NCI-H345 (cell line): ENCODE results near the gene SLC26A5.
A peak's percentile ranks its signal among the peaks of the same experiment; 100 is the strongest.
"Not testable (repeated sequence)": the region's sequence is repeated elsewhere in the genome, so short reads cannot be mapped to it uniquely, and the experiment has no call there.

Experiments
- DNase-seq: peaks from one replicate; lab custom pipeline; 2025; lab: John Stamatoyannopoulos, UW

Gene SLC26A5, protein sequence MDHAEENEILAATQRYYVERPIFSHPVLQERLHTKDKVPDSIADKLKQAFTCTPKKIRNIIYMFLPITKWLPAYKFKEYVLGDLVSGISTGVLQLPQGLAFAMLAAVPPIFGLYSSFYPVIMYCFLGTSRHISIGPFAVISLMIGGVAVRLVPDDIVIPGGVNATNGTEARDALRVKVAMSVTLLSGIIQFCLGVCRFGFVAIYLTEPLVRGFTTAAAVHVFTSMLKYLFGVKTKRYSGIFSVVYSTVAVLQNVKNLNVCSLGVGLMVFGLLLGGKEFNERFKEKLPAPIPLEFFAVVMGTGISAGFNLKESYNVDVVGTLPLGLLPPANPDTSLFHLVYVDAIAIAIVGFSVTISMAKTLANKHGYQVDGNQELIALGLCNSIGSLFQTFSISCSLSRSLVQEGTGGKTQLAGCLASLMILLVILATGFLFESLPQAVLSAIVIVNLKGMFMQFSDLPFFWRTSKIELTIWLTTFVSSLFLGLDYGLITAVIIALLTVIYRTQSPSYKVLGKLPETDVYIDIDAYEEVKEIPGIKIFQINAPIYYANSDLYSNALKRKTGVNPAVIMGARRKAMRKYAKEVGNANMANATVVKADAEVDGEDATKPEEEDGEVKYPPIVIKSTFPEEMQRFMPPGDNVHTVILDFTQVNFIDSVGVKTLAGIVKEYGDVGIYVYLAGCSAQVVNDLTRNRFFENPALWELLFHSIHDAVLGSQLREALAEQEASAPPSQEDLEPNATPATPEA

DNA sequence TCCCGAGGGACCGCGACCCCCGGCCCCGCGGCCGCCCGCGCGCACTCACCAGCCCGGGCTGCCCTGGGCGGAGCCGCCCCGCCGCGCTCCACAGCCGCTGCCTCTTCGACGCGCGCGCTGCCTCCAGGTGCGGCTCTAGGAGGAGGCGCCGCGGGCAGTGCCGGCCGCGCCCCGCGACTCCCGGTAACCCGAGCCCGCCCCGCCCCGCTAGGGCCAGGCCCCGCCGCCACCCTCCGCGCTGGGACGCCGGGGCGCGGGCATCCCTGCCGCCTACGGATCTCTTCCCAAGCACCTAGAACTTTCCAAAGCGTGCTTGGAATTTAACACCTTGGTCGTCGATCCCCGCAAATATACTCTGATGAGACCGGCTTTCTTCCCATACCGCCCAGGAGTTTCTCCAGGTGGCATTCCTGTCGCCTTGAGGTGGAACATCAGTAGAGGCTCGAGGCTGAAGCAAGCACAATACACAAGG lies at the start of gene SLC26A5:
SLC26A5 (minus strand) TSS at position 159 of the 472 bp plus-strand sequence. CDS start 24,693 bp downstream, outside the sequence.
- peak; percentile 73 for DNase-seq

DNA sequence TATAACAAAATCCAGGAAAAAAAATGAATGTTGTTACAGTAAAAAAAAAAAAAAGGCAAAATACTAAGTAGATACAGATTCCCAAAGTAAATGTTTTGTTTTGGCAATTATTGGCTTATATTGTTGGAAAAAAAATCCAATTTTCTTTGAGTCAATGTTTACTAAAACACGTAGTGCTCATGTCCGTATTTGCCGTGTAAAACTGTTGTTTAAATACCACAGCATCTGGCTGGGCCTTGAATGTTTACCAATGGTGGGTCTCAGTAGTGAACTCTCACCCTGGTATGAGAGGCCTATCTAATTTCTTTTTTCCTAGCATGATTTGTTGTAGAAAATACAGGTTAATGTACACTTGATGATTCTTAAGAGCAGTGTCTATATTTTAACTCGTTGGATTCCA lies 41.4 kb upstream of the SLC26A5 start:
- DNase-seq, result no peak

DNA sequence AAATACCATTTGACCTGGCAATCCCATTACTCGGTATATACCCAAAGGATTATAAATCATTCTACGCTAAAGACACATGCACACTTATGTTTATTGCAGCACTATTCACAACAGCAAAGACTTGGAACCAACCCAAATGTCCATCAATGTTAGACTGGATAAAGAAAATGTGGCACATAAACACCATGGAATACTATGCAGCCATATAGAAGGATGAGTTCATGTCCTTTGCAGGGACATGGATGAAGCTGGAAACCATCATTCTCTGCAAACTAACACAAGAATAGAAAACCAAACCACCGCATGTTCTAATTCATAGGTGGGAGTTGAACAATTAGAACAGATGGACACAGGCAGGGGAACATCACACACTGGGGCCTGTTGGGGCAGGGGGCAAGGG lies 40.9 kb upstream of the SLC26A5 start:
- DNase-seq, result not testable (repeated sequence)

DNA sequence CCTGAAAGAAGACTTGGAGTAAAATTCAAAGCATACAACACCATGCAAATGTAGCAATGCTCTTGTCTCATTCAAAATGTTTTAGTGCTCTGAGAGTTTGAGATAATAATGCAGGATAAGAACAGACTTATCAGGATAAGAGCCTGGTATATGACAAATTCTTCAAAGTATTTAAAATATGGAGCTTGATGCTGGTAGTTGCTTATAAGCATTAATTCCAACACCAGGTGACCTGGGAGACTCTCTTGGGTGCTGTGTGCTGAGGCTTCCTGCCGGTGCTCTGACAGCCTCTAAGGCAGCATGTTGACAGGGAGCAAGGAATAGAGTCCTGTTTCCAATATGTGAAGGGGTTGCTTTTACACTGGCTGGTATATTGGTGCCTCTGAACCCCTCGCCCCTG lies 34.8 kb upstream of the SLC26A5 start:
- no peak for DNase-seq

DNA sequence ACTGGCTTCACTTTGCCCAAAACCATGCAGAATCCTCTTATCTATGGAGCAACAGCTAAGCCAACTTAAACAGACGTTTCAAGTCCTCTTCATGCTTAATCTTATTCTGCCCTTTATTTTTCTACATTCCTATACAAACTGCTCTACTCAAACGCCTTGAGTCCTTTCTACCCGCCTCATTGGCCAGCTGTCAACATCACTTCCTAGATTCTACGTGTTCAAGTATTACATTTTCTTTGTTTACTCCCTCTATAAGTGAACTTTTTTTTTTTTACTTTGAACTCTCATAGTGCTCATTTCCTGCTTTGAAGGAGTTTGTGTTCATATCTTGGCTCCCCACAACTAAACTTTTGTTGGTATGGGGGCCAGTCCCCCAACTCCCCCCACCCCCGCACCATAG lies 28.9 kb upstream of the SLC26A5 start:
- DNase-seq, result no peak

DNA sequence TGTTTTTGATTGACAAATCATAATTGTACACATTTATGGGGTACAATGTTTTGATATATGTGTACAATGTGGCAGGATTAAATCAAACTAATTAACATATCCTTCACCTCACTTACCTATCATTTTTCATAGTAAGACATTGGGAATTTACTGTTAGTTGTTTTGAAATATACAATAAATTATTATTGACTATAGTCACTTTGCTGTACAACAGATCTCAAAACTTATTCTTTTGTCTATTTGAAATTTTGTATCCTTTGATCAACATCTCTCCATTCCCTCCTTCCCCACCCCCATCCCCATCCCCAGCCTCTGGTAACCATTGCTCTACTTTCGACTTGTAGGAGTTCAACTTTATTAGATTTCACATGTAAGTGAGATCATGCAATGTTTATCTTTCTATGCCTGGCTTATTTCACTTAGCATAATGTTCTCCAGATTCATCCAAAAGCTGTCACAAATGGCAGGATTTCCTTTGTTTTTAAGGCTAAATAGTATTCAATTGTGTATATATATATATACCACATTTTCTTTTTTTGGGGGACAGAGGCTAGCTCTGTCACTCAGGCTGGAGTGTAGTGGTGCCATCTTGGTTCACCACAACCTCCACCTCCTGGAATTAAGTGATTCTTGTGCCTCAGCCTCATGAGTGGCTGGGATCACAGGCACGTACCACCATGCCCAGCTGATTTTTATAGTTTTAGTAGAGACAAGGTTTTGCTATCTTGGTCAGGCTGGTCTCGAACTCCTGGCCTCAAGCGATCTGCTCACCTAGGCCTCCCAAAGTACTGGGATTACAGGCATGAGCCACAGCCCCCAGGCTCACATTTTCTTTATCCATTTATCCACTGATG lies 23.3 kb upstream of the SLC26A5 start:
- DNase-seq, result no peak

DNA sequence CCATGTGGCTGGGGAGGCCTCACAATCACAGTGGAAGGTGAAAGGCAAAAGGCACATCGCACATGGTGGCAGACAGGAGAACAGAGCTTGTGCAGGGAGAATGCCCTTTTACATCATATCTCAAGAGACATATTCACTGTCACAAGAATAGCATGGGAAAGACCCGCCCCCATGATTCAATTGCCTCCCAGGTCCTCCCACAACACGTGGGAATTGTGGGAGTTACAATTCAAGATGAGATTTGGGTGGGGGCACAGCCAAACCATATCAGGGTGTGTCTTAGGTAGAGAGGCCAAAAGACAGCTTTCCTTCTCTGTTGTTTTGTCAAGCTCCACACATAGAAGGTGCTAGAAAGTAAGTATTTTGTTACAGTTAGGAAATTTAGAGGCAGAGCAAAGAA lies 20.8 kb upstream of the SLC26A5 start:
- no peak for DNase-seq

DNA sequence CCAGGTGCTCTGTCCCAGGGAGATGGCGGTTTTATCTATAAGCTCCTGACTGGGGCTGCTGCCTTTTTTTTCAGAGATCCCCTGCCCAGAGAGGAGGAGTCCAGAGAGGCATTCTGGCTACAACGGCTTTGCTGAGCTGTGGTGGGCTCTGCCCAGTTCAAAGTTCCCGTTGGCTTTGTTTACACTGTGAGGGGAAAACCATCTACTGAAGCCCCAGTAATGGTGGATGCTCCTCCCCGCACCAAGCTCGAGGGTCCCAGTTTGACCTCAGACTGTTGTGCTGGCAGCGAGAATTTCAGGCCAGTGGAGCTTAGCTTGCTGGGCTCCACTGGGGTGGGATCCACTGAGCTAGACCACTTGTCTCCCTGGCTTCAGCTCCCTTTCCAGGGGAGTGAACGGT lies 16.4 kb upstream of the SLC26A5 start:
- DNase-seq, result no peak

DNA sequence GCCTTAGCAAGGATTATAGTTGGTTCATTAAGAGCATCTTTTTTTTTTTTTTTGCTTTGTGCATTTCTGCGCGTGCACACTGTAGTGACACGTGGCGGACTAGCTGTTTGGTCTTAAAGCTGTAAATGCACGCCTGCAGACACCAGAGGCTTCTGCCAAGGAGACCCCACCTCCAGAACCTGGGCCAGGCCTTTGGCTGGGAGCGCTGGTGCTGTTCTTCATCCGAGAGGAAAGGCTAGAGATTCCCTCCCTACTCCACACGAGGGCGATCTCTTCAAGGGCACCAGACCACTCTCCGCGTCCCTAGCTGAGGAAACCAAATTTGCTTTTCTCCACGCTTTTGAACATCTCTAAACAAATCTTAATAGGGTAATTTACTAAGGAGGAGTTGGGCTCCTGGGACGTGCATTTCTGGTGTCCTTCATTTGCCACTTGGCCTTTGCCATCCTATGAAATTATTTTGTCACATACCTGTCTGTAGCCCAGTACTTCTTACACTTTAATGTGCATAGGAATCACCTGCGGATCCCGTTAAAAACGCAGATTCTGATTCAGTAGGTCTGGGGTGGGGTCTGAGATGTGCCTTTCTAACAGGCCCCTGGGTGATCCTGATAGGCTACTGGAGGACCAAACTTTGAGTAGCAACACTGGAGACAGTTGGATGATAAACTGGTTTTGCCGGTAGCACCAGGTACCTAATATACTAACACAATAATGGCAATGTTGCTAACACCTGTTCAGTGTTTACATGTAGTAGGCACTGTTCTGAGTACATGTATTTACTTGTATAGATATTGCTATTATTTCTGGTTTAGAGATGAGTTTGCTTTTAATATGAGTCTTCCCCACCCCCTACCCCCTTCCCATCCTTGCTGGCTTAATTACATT lies 1.3 kb upstream of the SLC26A5 start:
- peak; percentile 75 for DNase-seq

DNA sequence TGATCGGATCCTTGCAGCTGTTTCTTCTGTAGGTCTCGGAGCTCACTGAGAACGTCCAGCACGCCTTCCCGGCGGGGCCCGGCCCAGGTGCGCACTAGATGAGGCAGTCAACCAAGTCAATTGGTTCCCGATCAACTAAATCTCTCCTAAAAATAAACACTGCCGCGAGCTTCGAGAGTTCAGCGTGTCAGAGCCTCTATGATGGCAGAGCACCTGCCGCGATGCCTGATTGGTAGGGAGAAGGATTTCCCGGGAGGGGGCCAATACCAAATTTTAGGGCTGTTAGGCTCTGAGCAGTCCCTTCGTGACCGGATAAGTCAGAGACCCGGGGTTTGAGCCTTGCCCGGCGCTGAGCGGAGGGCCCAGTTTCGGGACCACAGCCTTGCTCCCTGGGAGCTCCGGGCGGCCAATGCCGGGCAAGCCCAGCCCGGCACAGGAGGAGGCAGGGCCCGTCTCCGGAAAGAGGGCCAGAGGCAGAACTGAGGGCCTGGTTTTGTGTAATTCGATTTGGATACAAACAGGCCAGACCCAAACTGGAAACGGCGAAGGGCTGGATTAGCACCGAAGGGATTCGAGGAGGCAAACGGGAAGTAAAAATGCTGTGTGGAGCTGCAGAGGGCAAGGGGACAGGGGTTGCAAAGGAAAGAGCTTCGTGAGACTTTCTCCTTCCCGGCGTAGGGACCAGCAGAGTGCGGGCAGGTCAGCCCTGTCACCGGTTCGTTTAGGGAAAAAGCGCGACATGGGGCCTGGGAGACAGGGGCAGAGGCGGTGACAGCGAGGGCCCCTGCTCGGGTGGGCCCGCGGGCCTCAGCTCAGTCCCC lies 569 bp downstream of the SLC26A5 start:
- no peak for DNase-seq

DNA sequence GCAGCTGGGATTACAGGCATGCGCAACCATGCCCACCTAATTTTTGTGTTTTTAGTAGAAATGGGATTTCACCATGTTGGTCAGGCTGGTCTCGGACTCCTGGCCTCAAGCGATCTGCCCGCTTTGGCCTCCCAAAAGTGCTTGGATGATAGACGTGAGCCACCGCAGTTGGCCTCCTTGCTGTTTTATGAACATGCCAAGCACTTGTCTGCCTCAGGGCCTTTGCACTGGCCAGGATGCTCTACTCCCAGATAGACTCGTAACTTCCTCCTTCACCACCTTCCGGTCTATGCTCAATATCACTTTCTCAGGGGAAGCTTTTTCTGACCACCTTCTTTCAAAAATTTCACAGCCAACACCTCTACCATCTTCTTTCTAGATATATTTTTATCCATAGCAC lies 6.3 kb downstream of the SLC26A5 start:
- no peak for DNase-seq

DNA sequence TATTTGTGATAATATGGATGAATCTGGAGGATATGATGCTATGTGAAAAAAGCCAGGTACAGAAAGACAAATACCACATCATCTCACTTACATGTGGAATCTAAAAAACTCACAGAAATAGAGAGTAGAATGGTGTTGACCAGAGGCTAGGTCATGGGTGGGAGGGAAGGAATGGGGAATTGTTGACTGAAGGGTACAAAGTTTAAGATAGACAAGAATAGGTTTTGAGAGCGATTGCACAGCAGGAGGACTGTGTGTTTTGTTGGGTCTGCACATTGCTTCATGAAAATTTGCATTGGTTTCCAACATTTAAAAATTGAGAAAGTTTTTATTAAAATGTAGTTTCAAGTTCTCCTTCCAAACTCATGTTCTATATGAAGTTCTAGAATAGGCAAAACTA lies 8.4 kb downstream of the SLC26A5 start:
- no peak for DNase-seq

DNA sequence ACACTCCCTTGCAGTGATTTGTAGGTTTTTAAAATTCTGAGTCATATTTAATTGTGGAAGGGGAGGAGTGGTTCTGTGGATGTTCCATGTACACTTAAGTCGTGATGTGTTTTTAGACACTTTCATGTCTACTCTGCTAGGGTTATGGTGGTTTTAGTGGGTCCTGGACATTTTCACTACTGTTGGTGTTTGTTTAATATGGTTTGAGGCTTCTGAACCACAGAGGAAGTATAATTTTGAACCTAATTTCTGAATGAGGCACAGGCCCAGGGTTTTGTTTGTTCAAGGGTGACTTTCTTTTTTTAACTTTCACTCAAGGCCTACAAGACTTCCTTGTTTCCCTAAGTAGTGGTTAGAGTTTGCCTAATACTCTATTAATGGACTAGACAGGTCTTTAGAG lies 13.3 kb downstream of the SLC26A5 start:
- no peak for DNase-seq

DNA sequence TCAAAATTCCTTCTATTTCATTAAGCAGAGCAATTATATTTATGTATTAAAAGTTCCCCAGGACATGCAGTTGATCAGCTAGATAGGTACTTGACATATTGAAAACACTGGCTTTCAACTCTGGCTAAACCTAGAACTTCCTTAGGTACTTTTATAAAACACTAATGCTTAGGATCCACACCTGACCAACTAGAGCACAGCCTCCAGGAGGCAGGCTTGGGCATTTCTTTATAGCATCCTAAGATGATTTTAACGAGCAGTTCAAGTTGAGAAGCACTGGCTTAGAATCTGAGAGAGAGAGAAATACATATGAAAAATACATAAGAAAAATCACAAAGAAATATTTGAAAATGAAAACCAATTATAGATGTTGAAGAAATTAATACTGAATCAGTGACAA lies 20.8 kb downstream of the SLC26A5 start:
- no peak for DNase-seq

DNA sequence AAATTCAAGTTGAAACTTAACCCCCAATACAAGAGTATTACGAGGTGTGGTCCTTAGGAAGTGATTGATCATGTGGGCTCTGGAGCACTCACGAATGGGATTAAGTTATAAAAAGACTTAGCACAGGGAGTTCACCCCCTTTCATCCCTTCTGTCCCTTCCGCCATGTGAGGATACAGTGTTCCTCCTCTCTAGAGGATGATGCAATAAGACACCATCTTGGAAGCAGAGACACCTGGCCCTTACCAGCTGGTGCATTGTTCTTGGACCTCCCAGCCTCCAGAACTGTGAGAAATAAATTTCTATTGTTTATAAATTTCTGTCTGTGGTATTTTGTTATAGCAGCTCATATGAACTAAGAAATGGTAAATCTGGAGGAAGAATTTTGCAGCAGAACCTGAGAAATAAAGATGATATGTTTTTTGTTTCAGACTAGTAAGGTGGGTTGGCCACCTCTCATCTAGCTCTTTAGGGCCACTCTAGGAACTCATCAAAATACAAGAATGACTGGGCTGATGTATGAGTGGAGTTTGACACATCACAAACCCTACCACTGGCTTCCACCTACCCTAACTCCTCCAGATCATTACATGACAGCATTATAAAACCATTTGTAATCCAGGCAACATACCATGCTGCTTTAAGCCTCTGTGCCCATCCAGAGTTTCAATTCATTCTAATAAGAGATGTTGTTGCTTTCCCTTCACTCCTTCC lies 22.4 kb downstream of the SLC26A5 start:
- DNase-seq, result no peak

DNA sequence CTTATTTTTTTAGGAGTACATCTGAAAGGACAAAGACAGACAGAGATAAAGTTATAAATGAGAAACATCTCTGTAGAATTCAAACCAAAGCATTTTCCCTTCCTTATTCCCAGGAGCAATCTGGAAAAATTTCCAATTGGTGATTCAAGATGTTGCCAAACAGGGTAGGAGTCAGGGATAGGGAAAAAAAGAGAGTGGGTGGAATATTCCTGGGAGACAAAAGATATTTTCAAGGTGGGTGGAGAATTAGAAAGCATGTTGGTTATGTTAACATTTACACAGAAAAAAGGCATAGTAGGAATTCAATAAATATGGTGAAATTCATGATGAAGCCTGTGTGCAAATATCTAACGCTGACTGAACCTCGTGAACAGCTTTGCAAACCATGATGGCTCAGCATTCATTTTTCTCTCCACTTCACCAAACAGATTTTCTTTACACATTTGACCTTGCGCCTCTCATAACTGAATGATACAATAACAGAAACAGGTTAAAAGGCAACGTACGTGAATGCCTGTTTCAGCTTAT lies 25.1 kb downstream of the SLC26A5 start:
- no peak for DNase-seq

DNA sequence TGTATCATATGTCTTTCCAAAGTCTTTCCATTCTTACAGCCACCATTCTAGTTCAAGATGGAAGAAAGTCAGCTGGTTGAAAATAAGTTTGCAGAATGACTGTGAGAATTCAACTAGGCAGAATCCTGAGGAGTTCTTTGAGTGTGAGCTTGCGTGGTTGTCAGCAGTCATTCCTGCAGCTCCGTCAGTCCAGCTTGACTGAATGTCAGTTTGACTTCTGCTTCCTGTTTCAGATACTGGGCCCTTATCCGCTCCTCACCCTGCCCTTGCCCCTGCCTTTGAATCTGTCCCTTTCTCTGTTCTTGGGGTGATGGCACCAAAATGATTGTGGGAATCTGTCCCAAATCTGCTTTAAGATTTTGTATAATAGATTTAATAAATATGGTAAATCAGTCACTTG lies 27.8 kb downstream of the SLC26A5 start:
- DNase-seq, result no peak

DNA sequence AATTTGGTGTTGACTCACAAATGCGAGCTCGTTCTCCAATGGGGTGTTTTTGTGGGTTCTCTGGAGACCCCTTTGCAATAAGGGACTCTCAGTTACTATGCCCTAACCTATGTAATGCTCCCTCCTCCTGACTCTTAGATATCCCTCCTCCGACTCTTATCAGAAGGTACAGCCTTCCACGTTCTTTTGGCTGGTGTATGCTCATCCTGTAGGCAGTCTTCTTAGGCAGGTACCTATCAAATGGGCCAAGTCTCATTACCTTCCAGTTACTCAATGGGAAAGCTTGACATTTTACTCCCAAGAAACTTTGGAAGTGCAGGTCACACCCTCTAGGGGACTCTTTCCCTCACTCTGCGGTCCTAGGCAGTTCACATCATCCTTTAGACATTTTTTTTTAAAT lies 32.6 kb downstream of the SLC26A5 start:
- DNase-seq, result no peak

DNA sequence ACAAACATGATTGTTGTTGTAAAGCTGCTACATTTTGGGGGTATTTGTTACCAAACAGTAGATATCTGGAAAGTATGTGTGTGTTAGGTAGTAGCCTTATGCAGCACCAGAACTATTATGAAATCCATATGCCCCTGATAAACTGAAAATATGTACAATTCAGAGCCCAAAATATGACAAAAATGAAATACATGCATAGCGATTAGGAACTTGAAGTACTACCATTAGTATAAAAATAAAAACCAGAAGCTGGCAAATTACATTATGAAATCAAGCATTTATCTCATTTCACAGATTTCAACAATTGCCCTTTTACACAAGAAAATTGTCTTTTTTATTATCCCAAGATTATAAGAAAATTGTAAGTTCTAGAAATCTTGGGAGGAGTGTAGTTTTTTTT lies 33.9 kb downstream of the SLC26A5 start:
- no peak for DNase-seq
